ENCODE data around the gene LHX3.
A peak's percentile ranks its signal among the peaks of the same experiment; 100 is the strongest.
"Not testable (repeated sequence)": the region's sequence is repeated elsewhere in the genome, so short reads cannot be mapped to it uniquely, and the experiment has no call there.

Gene LHX3

GRCh38 chr9:136242918-136243525 lies 38.1 kb upstream of the LHX3 start:
- no peak for DNase-seq (ENCODE audit: extremely low spot score, insufficient read length, low read depth)
- peak; percentile 60 for FAIRE-seq

GRCh38 chr9:136242248-136242647 lies 37.3 kb upstream of the LHX3 start:
- FAIRE-seq (no peak), DNase-seq (ENCODE audit: extremely low spot score, insufficient read length, low read depth) (no peak)

- no peak for FAIRE-seq
- DNase-seq (ENCODE audit: extremely low spot score, insufficient read length, low read depth): no peak
Observed at GRCh38 chr9:136241542-136241941, 36.6 kb upstream of the LHX3 start.

- no peak for DNase-seq (ENCODE audit: extremely low spot score, insufficient read length, low read depth)
- no peak for FAIRE-seq
Observed at GRCh38 chr9:136240941-136241340, 36.0 kb upstream of the LHX3 start.

GRCh38 chr9:136239983-136240330 lies 35.0 kb upstream of the LHX3 start:
- DNase-seq (ENCODE audit: extremely low spot score, insufficient read length, low read depth): no peak
- FAIRE-seq: no peak

GRCh38 chr9:136239135-136239982 lies 34.4 kb upstream of the LHX3 start:
- no peak for DNase-seq (ENCODE audit: extremely low spot score, insufficient read length, low read depth)
- FAIRE-seq: no peak

GRCh38 chr9:136238342-136238732 lies 33.4 kb upstream of the LHX3 start:
- FAIRE-seq (peak; percentile 33), DNase-seq (ENCODE audit: extremely low spot score, insufficient read length, low read depth) (no peak)

GRCh38 chr9:136237486-136238341 lies 32.8 kb upstream of the LHX3 start:
- DNase-seq (ENCODE audit: extremely low spot score, insufficient read length, low read depth) (no peak), FAIRE-seq (no peak)

- FAIRE-seq; DNase-seq (ENCODE audit: extremely low spot score, insufficient read length, low read depth): not testable (repeated sequence)
Observed at GRCh38 chr9:136236471-136237410, 31.8 kb upstream of the LHX3 start.

GRCh38 chr9:136235709-136236455 lies 31.0 kb upstream of the LHX3 start:
- no peak for FAIRE-seq
- DNase-seq (ENCODE audit: extremely low spot score, insufficient read length, low read depth): no peak

GRCh38 chr9:136235171-136235570 lies 30.2 kb upstream of the LHX3 start:
- FAIRE-seq (no peak), DNase-seq (ENCODE audit: extremely low spot score, insufficient read length, low read depth) (no peak)

- DNase-seq (ENCODE audit: extremely low spot score, insufficient read length, low read depth): no peak
- FAIRE-seq: no peak
Observed at GRCh38 chr9:136234597-136234996, 29.7 kb upstream of the LHX3 start.

- DNase-seq (ENCODE audit: extremely low spot score, insufficient read length, low read depth) (no peak), FAIRE-seq (no peak)
Observed at GRCh38 chr9:136233868-136234267, 28.9 kb upstream of the LHX3 start.

GRCh38 chr9:136233411-136233810 lies 28.5 kb upstream of the LHX3 start:
- FAIRE-seq: no peak

GRCh38 chr9:136232969-136233368 lies 28.0 kb upstream of the LHX3 start:
- no peak for FAIRE-seq
- DNase-seq (ENCODE audit: extremely low spot score, insufficient read length, low read depth): no peak

More at GRCh38 chr9:136233411-136233810, 28.5 kb upstream of the LHX3 start:
- no peak for DNase-seq (ENCODE audit: extremely low spot score, insufficient read length, low read depth)

GRCh38 chr9:136231478-136232297 lies 26.8 kb upstream of the LHX3 start:
- DNase-seq (ENCODE audit: extremely low spot score, insufficient read length, low read depth) (no peak), FAIRE-seq (no peak)

- FAIRE-seq: no peak
Observed at GRCh38 chr9:136230773-136231172, 25.8 kb upstream of the LHX3 start.

GRCh38 chr9:136230365-136230764 lies 25.4 kb upstream of the LHX3 start:
- FAIRE-seq (no peak), DNase-seq (ENCODE audit: extremely low spot score, insufficient read length, low read depth) (no peak)

More at GRCh38 chr9:136230773-136231172, 25.8 kb upstream of the LHX3 start:
- DNase-seq (ENCODE audit: extremely low spot score, insufficient read length, low read depth): no peak
